Chondrocyte (in vitro differentiated cells): ENCODE measurements around the gene MTMR11. TPM values are rescaled to one million over a fixed set of nuclear protein-coding genes. Genes with fewer than 3 reads are reported as not detected.

Source experiments
- DNase-seq: peaks from one replicate; pipeline ENCODE4 v3.0.0; 2021; ENCODE audit warnings: mixed read lengths, low spot score
- H3K27ac Mint-ChIP-seq: one replicate; pipeline ENCODE4 v1.8.0; 2021; ENCODE audit warnings: mild to moderate bottlenecking, moderate library complexity, mixed read lengths; ENCODE audit not compliant: unreplicated experiment
- H3K27me3 Mint-ChIP-seq: 2 replicates; pipeline ENCODE4 v1.8.0; 2021; ENCODE audit warnings: low read depth, mixed read lengths
- H3K36me3 Mint-ChIP-seq: 2 replicates; pipeline ENCODE4 v1.8.0; 2021; ENCODE audit warnings: low read depth, mixed read lengths
- H3K4me1 Mint-ChIP-seq: 2 replicates; pipeline ENCODE4 v1.8.0; 2021; ENCODE audit warnings: low read depth, mild to moderate bottlenecking, mixed read lengths
- H3K4me3 Mint-ChIP-seq: one replicate; pipeline ENCODE4 v1.8.0; 2021; ENCODE audit warnings: mild to moderate bottlenecking, moderate library complexity, mixed read lengths; ENCODE audit not compliant: unreplicated experiment
- H3K9me3 Mint-ChIP-seq: 2 replicates; pipeline ENCODE4 v1.8.0; 2021; ENCODE audit warnings: low read depth, mixed read lengths
- CTCF ChIP-seq: fragments of 200-600 bp; sonication (generic); IDR thresholded peaks from 2 replicates; pipeline ENCODE4 v1.5.0; 2021; ENCODE audit warnings: antibody characterized with exemption, mild to moderate bottlenecking, moderate library complexity
- total RNA-seq: library from RNA; stranded (reverse); gene quantifications from 3 replicates; pipeline ENCODE4 v1.2.1, GENCODE V29; 2021

Gene MTMR11
- total RNA-seq, 1 donor from 2014 or later: 17.6 TPM

DNA sequence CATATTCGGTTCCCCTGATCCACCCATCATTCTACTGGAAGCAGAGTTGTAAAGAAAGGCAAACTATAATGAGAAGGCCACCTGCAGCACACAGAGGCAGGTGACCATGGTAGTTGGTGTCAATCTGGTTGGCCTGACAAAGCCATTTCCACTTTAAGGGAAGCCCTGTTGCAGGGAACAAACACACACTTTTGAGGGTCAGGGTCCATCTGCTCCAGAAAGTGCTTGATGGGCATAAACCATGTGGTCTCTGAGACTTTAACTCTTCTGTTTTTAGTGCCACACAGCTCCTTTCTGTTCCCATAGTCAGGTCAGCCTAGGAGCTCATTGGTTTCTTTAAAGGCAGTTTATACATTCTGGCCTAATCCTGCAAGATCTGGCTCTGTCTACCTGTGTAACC lies 54.8 kb downstream of the MTMR11 start:
- Mint-ChIP-seq H3K4me3 (no peak overlapping the region), H3K27ac (no peak overlapping the region), H3K36me3 (no peaks in the 10 kb centered on the region), H3K27me3 (no peaks in the 10 kb centered on the region), H3K9me3 (no peaks in the 10 kb centered on the region), H3K4me1 (peaks cover 5% of the 10 kb centered on the region)
- TF ChIP-seq CTCF: no peak
- DNase-seq: no peak

- Mint-ChIP-seq H3K9me3 (no peaks in the 10 kb centered on the region), H3K4me3 (no peak overlapping the region), H3K36me3 (no peaks in the 10 kb centered on the region), H3K4me1 (peaks cover 5% of the 10 kb centered on the region), H3K27ac (no peak overlapping the region), H3K27me3 (no peaks in the 10 kb centered on the region)
- no peak for TF ChIP-seq CTCF
- DNase-seq: no peak
These were observed 57.1 kb downstream of the MTMR11 start for GRCh38 chr1:149879556-149879955.

Other genes starting within 250 kb of the MTMR11 start
- gene FCGR1A, start 154.2 kb downstream of the MTMR11 start, total RNA-seq: not detected in 3 replicates
- 9.4 to 11.5 TPM (median 10.5 TPM) in 3 replicates for gene BOLA1, start 37.3 kb downstream of the MTMR11 start, total RNA-seq
- gene SV2A, start 19.0 kb downstream of the MTMR11 start, total RNA-seq: 15.3 to 17.2 TPM (median 16.0 TPM) in 3 replicates
- gene SF3B4, start 9.1 kb downstream of the MTMR11 start, total RNA-seq: 54.7 to 63.9 TPM (median 58.2 TPM) in 3 replicates
- gene OTUD7B, start 73.8 kb upstream of the MTMR11 start, total RNA-seq: 24.5 to 29.0 TPM (median 25.3 TPM) in 3 replicates
- 28.7 to 55.3 TPM (median 33.1 TPM) in 3 replicates for gene VPS45, start 130.9 kb upstream of the MTMR11 start, total RNA-seq
- 40.7 to 55.4 TPM (median 52.5 TPM) in 3 replicates for gene PLEKHO1, start 213.0 kb upstream of the MTMR11 start, total RNA-seq